HEK293T (cell line): Measurements from ENCODE around the gene PSIP1.
"Not testable (repeated sequence)": the region's sequence is repeated elsewhere in the genome, so short reads cannot be mapped to it uniquely, and the experiment has no call there.

ENCODE experiments used
- CTCF ChIA-PET: fragments of 350-600 bp; formaldehyde crosslinking; extraction: SDS; loops from one replicate; lab custom pipeline; 2021; ENCODE audit warnings: antibody characterized with exemption, inconsistent platforms; lab: Yijun Ruan, JAX
- POLR2A ChIA-PET: fragments of 350-600 bp; formaldehyde crosslinking; extraction: SDS; loops from one replicate; lab custom pipeline; 2020; ENCODE audit warnings: antibody characterized with exemption, inconsistent platforms; lab: Yijun Ruan, JAX
- DNase-seq: peaks from one replicate; pipeline ENCODE4 v3.0.0; 2012; ENCODE audit warnings: mixed read lengths; ENCODE audit errors: extremely low spot score
- ARNT ChIP-seq: fragments of 450-650 bp; IDR thresholded peaks from 2 replicates; pipeline ENCODE4 v1.6.1; 2017; ENCODE audit warnings: mild to moderate bottlenecking
- BHLHE40 ChIP-seq: fragments of 450-650 bp; IDR thresholded peaks from 2 replicates; pipeline ENCODE4 v1.6.1; 2016; ENCODE audit warnings: mild to moderate bottlenecking, moderate library complexity, borderline replicate concordance
- CTBP1 ChIP-seq: fragments of 450-650 bp; IDR thresholded peaks from 2 replicates; pipeline ENCODE4 v1.6.1; 2016; ENCODE audit warnings: borderline replicate concordance
- ELF4 ChIP-seq: fragments of 450-650 bp; IDR thresholded peaks from 2 replicates; pipeline ENCODE4 v1.6.1; 2017; ENCODE audit warnings: antibody characterized with exemption
- FOXA1 ChIP-seq: fragments of 450-650 bp; IDR thresholded peaks from 2 replicates; pipeline ENCODE4 v1.6.1; 2016; ENCODE audit warnings: mild to moderate bottlenecking
- FOXK2 ChIP-seq: fragments of 450-650 bp; IDR thresholded peaks from 2 replicates; pipeline ENCODE4 v1.6.1; 2016; ENCODE audit warnings: mild to moderate bottlenecking
- FOXM1 ChIP-seq: fragments of 450-650 bp; IDR thresholded peaks from 2 replicates; pipeline ENCODE4 v1.6.1; 2017; ENCODE audit warnings: mild to moderate bottlenecking, borderline replicate concordance
- HDGF ChIP-seq: fragments of 450-650 bp; IDR thresholded peaks from 2 replicates; pipeline ENCODE4 v1.6.1; 2017; ENCODE audit warnings: antibody characterized with exemption, borderline replicate concordance
- L3MBTL2 ChIP-seq: fragments of 450-650 bp; conservative IDR thresholded peaks from 2 replicates; pipeline ENCODE4 v1.6.1; 2016; ENCODE audit warnings: mild to moderate bottlenecking
- LEF1 ChIP-seq: fragments of 450-650 bp; IDR thresholded peaks from 2 replicates; pipeline ENCODE4 v1.6.1; 2017; ENCODE audit warnings: mild to moderate bottlenecking, borderline replicate concordance
- NFRKB ChIP-seq: fragments of 450-650 bp; IDR thresholded peaks from 2 replicates; pipeline ENCODE4 v1.6.1; 2016; ENCODE audit warnings: mild to moderate bottlenecking, moderate library complexity
- SP1 ChIP-seq: fragments of 450-650 bp; IDR thresholded peaks from 2 replicates; pipeline ENCODE4 v1.6.1; 2017
- SUZ12 ChIP-seq: fragments of 450-650 bp; IDR thresholded peaks from 2 replicates; pipeline ENCODE4 v1.6.1; 2016; ENCODE audit warnings: mild to moderate bottlenecking
- TARDBP ChIP-seq: fragments of 450-650 bp; IDR thresholded peaks from 2 replicates; pipeline ENCODE4 v1.6.1; 2016
- ZNF384 ChIP-seq: fragments of 450-650 bp; IDR thresholded peaks from 2 replicates; pipeline ENCODE4 v1.6.1; 2016
- TF ChIP-seq, protein P1 (sequence below): fragments of 450-650 bp; IDR thresholded peaks from 2 replicates; pipeline ENCODE4 v1.6.1; 2016

Gene PSIP1

GRCh38 chr9:15543047-15543813, 32.5 kb upstream of the PSIP1 start:
- no peak for DNase-seq
- no peak for TF ChIP-seq FOXK2
- TF ChIP-seq SP1 = no peak
- TF ChIP-seq FOXM1 = no peak
- no peak for TF ChIP-seq ARNT
- no peak for TF ChIP-seq ZNF384
- no peak for TF ChIP-seq NFRKB
- POLR2A ChIA-PET = interaction anchor here (1.4 kb wide), 1 partner anchor 10 kb away, joined by 5 read pairs; the partner anchor contains the start of gene CCDC171
- CTCF ChIA-PET = no interaction called here

DNA sequence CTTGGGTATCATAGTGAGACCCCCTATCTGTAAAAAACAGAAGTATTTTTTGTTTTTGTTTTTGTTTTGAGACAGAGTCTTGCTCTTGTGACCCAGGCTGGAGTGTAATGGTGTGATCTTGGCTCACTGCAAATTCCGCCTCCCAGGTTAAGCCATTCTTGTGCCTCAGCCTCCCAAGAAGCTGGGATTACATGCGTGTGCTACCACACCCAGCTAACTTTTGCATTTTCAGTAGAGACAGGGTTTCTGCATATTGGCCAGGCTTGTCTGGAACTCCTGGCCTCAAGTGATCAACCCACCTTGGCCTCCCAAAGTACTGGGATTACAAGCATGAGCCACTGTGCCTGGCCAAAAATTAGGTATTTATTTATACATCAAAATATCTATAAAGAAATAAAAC, 31.9 kb upstream of the PSIP1 start:
- TF ChIP-seq SP1 (no peak), TARDBP (no peak), ARNT (no peak), FOXM1 (no peak), LEF1 (no peak), L3MBTL2 (no peak), HDGF (no peak), ZNF384 (no peak), SUZ12 (no peak), FOXA1 (no peak)
- TF ChIP-seq, protein P1, sequence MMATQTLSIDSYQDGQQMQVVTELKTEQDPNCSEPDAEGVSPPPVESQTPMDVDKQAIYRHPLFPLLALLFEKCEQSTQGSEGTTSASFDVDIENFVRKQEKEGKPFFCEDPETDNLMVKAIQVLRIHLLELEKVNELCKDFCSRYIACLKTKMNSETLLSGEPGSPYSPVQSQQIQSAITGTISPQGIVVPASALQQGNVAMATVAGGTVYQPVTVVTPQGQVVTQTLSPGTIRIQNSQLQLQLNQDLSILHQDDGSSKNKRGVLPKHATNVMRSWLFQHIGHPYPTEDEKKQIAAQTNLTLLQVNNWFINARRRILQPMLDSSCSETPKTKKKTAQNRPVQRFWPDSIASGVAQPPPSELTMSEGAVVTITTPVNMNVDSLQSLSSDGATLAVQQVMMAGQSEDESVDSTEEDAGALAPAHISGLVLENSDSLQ = no peak
- DNase-seq = no peak
- ChIA-PET CTCF (no interaction called here), POLR2A (interaction anchor here (1.4 to 3.9 kb wide), 2 partner anchors 10 kb away, joined by 5 to 18 read pairs; partner anchors contain the start of gene CCDC171)

DNA sequence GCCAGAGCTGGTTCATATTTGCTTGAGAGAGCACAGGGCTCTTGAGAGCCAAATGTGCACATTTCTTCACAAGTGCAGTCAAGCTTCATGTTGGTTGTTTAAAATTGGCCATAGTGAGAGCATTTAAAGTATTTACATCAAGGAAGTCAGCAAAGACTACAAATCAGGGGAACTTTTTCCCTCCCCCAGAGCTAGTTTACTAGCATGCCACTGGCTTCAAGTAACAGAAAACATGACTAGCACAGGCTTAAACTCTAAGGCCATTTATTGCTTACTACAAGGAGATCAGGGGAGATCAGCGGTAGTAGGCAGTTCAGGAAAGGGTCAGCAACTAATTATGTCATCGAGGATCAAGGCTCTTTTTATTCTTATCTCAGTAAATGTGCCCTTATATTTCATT, 31.1 kb upstream of the PSIP1 start:
- no peak for DNase-seq
- CTCF ChIA-PET = no interaction called here
- TF ChIP-seq L3MBTL2 (no peak), FOXK2 (no peak), NFRKB (no peak), ELF4 (no peak), HDGF (no peak)
- POLR2A ChIA-PET = interaction anchor here (3.9 kb wide), 1 partner anchor 11 kb away, joined by 18 read pairs; the partner anchor contains the start of gene CCDC171

DNA sequence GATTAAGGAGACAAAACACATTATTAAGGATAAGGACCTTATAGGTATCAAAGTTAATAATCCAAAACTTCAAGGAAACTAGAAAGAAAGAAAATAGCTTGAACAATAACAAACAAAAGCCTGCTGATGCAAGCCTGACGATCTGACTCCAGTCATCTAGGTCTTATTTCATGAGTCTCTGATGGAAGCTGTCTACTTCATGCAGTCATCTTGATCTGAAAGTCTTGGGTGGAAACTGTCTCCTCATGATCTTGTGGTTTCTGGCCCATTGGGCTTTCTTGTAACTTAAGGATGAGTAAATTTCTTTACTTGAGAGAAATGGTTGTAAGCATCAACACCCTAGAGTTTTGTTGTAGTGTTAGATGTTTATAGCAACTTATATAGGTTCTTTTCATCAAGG, 20.6 kb upstream of the PSIP1 start:
- TF ChIP-seq CTBP1 (no peak), FOXA1 (no peak), TARDBP (no peak), SUZ12 (no peak), ARNT (no peak), ZNF384 (no peak), SP1 (no peak), FOXK2 (no peak), BHLHE40 (no peak), ELF4 (no peak), FOXM1 (no peak), NFRKB (no peak), L3MBTL2 (no peak), LEF1 (no peak), HDGF (no peak)
- TF ChIP-seq, protein P1 = no peak
- POLR2A ChIA-PET = no interaction called here
- no peak for DNase-seq
- CTCF ChIA-PET = no interaction called here

GRCh38 chr9:15529566-15530324, 19.0 kb upstream of the PSIP1 start:
- TF ChIP-seq FOXA1 (no peak), LEF1 (no peak), NFRKB (no peak), ELF4 (no peak), ZNF384 (no peak)
- POLR2A ChIA-PET = no interaction called here
- no peak for DNase-seq

DNA sequence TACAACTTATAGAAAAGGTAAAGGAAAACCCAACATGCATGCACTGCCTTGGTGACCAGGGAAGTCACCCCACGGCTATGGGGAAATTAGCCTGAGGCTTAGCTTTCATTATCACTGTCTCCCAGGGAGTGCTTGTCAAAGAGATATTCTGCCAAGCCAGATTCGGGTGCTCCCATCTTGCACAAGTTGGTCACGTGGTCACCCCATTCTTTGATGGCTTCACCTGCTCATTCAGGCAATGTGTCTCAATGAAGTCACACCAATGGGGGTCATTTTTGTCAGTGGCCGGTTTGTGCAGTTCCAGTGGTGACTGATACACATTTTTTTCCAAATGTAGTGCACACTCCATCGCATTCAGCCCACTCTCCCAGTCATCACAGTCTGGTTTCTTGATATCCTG, 16.3 kb upstream of the PSIP1 start:
- DNase-seq, POLR2A ChIA-PET: not testable (repeated sequence)
- CTCF ChIA-PET = interaction anchor here (1.0 kb wide), 1 partner anchor 69 kb away, joined by 5 read pairs; no protein-coding TSS in a partner anchor

More at GRCh38 chr9:15529566-15530324, 19.0 kb upstream of the PSIP1 start:
- CTCF ChIA-PET = no interaction called here

GRCh38 chr9:15525958-15526357, 15.2 kb upstream of the PSIP1 start:
- DNase-seq = no peak
- TF ChIP-seq L3MBTL2 = no peak
- TF ChIP-seq, protein P1 = no peak
- TF ChIP-seq ARNT = no peak
- TF ChIP-seq TARDBP = no peak
- no peak for TF ChIP-seq BHLHE40
- no peak for TF ChIP-seq NFRKB
- TF ChIP-seq HDGF = no peak
- no peak for TF ChIP-seq SUZ12
- no peak for TF ChIP-seq CTBP1
- no peak for TF ChIP-seq ELF4
- no peak for TF ChIP-seq FOXA1
- no peak for TF ChIP-seq LEF1
- ChIA-PET CTCF (no interaction called here), POLR2A (no interaction called here)
